Panc1 (cell line): ENCODE measurements around the gene BNIP2.

Source experiments
- CTCF ChIP-seq: fragments of 450-650 bp; IDR thresholded peaks from 2 replicates; pipeline ENCODE4 v1.5.1; 2017; ENCODE audit warnings: mild to moderate bottlenecking
- POLR2AphosphoS5 ChIP-seq: IDR thresholded peaks from 2 replicates; pipeline ENCODE4 v1.6.1; 2012; ENCODE audit warnings: mild to moderate bottlenecking, low read depth, low read length, moderate library complexity
- SIN3A ChIP-seq: IDR thresholded peaks from 2 replicates; pipeline ENCODE4 v1.6.1; 2012; ENCODE audit warnings: low read depth, mild to moderate bottlenecking, low read length, moderate library complexity, borderline replicate concordance; ENCODE audit not compliant: insufficient read depth

DNA sequence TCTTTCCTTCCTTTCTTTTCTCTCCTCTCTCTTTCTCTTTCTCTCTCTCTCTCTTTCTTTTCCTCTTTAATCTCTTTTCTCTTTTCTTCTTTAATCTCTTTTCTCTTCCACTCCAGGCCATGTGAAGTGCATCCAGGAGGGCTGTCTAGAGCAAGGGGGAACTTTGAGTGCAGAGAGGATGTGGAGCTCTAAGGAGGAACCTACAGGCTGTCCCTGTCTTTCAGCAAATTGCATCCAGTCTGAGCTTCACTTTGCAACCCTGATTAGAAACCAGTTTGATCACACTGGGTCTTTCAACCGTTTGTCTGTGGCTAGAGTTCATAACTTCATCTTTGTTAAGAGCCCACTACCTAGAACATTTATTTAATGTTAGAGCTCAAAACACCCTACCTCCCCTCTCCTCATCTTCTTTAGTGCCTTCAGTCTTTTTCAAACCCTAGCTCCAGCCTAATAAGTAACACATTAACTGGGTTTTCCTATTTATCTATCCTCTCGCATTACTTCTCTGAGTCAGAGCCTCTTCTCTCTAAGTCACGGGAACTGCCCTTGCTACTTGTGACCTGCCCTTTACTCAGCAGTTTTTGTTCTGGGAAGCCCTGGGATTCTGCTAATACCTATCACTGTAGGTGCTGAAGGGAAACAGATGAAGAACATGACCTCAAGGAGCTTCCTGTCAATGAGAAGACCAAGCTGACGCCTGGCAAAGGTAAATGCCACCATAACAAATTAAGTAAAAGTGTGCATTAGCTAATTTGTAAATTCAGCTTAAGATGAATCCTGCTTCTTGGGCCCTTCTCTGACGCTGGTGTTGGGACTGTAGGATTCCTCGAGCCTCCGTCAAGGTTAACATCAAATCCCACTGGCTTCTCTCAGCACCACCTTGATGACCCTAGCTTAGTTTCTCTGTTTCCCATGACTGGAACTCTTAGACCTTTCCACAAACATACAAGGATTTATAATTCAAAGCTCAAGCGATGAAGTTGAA lies 77.6 kb downstream of the BNIP2 start, which contains the start of gene GCNT3:
- TF ChIP-seq CTCF, result no peak
- TF ChIP-seq SIN3A, result no peak
- TF ChIP-seq POLR2AphosphoS5, result no peak
